Measurements from ENCODE around the gene BUB1B.
"Not testable (repeated sequence)": the region's sequence is repeated elsewhere in the genome, so short reads cannot be mapped to it uniquely, and the experiment has no call there.

BUB1B gene

DNA sequence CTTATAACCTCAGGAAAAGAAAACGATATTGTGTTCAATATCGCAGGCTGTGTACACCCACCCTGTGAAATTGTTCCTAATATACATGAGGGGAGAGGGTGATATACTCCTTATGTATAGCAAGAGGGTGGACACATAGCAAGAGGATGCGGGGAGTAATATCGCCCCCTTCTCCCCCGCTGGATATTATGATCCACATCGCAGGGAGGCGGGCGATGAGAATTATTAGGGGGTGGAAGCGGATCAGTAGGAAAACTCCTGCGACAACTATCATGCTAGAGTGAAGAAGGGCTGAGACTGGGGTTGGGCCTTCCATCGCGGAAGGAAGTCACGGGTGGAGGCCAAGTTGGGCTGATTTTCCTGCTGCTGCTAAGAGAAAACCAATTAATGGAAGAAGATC, 27.3 kb upstream of the BUB1B start:
- no peak overlapping the region for H3K4me3 ChIP-seq (ENCODE audit: low read length)
- TF ChIP-seq, protein P1, sequence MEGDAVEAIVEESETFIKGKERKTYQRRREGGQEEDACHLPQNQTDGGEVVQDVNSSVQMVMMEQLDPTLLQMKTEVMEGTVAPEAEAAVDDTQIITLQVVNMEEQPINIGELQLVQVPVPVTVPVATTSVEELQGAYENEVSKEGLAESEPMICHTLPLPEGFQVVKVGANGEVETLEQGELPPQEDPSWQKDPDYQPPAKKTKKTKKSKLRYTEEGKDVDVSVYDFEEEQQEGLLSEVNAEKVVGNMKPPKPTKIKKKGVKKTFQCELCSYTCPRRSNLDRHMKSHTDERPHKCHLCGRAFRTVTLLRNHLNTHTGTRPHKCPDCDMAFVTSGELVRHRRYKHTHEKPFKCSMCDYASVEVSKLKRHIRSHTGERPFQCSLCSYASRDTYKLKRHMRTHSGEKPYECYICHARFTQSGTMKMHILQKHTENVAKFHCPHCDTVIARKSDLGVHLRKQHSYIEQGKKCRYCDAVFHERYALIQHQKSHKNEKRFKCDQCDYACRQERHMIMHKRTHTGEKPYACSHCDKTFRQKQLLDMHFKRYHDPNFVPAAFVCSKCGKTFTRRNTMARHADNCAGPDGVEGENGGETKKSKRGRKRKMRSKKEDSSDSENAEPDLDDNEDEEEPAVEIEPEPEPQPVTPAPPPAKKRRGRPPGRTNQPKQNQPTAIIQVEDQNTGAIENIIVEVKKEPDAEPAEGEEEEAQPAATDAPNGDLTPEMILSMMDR (conservative IDR thresholded peaks at IDR 0.05; ENCODE audit: low read length): no peak
- DNase-seq (ENCODE audit: low read depth): no peak

DNA sequence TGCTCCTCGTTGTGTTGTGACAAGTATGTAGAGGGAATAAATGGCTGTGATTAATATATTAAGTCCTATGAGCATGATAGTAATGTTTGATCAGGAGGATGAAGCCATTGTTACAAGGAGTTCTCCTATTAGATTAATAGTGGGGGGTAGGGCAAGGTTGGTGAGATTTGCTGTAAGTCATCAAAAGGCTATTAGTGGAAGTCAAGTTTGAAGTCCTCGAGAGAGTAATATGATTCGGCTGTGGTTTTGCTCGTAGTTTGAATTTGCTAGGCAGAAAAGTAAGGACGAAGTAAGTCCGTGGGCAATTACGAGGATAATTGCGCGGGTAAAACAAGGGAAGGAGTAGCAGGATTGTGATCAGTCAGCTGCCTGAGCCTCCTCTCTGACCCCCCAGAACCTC, 26.0 kb upstream of the BUB1B start:
- TF ChIP-seq, protein P1 (conservative IDR thresholded peaks at IDR 0.05; ENCODE audit: low read length): no peak
- H3K4me3 ChIP-seq (ENCODE audit: low read length): no peak overlapping the region
- no peak for DNase-seq (ENCODE audit: low read depth)

DNA sequence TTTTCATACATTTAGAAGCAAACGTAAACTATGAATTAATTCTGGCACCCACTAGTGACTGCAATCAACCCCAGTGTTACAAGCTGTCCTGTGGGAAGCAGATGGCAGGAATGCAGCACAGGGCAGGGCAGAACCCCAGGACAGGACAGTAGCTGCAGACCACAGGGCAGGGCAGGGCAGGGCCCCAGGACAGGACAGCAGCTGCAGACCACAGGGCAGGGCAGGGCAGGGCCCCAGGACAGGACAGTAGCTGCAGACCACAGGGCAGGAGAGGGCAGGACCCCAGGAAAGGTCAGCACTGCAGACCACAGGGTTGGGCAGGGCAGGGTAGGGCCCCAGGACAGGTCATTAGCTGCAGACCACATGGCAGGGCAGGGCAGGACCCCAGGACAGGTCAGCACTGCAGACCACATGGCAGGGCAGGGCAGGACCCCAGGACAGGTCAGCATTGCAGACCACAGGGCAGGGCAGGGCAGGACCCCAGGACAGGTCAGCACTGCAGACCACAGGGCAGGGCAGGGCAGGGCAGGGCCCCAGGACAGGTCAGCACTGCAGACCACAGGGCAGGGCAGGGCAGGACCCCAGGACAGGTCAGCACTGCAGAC, 24.9 kb upstream of the BUB1B start:
- H3K4me3 ChIP-seq (ENCODE audit: low read length); DNase-seq (ENCODE audit: low read depth): not testable (repeated sequence)

DNA sequence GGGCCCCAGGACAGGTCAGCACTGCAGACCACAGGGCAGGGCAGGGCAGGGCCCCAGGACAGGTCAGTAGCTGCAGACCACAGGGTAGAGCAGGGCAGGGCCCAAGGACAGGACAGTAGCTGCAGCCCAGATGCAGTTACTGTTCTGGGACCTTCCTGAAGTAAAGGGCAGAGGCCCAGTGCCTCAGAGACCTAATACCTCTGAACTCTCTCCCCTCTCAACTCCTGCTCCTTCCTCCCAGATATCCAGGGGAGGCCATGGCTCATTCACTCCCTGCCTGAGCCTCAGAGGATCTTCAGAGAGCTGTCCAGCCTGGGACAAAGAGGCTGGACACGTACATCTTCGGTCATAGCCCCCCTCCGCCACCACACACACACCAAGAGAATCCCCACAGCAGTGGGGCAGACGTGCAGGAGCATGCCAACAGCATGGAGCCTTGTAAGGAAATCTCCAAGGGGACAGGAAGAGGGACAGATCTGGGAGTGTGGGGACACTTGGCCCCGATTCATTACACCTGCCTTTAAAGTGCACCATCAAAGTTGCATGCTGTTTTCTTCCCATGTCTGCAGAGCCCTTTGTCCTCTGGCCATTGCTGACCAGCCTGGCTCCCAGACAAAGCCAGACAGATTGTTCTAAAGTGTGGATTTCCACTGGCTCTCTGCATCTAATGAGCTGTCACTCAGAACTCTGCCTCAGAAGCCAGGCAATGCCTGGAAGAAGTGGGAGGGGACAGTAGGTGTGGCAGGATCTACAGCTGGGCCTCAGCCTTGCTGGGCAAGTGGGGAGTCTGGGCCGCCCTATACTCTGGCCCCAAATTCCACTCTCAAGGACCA, 24.2 kb upstream of the BUB1B start:
- DNase-seq (ENCODE audit: low read depth): no peak
- no peak overlapping the region for H3K4me3 ChIP-seq (ENCODE audit: low read length)
- TF ChIP-seq, protein P1 (conservative IDR thresholded peaks at IDR 0.05; ENCODE audit: low read length): no peak

DNA sequence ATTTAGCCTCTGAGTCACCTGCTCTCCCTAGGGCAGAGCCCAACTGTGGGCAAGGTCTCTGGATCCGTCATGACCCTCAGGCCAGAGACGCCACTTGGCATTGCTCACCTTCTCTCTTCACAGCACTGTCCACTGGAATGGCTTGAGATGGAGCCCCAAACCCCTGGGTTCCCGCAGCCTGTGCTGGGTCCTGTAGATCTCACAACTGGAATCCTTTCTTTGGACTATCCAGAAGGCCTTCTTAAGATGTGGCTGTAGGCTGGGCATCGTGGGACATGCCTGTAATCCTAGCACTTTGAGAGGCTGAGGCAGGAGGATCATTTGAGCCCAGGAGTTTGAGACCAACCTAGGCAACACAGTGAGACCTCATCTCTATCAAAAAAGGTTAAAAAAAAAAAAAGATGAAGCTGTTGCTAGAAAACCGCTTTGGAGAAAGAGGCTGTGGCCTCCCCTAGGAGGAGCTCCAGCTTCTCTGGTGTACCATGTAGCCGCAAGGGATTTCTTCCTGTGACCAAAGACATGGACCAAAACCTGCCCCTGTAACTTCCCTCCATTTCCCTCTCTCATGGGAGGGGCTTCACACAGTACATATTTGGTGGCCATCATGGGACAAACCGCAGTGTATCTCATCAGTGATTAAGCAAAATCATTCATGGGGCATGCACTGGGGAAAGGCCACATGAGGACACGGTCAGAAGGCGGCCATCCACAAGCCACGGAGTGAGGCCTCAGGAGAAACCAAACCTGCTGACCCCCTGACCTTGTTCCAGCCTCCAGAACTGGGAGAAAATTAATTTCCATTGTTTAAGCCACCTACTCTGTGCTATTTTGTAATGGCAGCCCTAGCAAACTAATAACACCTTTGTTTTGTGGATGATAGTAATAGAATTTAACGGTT, 23.3 kb upstream of the BUB1B start:
- TF ChIP-seq, protein P1 (conservative IDR thresholded peaks at IDR 0.05; ENCODE audit: low read length): no peak
- no peak overlapping the region for H3K4me3 ChIP-seq (ENCODE audit: low read length)
- DNase-seq (ENCODE audit: low read depth): no peak

DNA sequence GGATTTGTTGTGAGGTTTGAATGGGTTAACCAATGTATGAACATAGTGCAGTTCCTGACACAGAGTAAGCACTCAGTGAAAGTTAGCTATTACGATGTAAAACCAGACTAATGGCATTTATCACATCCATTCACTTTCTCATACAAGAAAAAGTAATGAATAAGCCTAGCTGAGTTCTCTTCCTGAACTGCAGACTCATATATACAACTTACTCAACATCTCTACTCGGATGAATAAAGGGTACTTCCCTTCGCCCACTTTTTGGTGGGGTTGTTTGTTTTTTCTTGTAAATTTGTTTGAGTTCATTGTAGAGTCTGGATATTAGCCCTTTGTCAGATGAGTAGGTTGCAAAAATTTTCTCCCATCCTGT, 22.7 kb upstream of the BUB1B start:
- not testable (repeated sequence) for H3K4me3 ChIP-seq (ENCODE audit: low read length); DNase-seq (ENCODE audit: low read depth)

DNA sequence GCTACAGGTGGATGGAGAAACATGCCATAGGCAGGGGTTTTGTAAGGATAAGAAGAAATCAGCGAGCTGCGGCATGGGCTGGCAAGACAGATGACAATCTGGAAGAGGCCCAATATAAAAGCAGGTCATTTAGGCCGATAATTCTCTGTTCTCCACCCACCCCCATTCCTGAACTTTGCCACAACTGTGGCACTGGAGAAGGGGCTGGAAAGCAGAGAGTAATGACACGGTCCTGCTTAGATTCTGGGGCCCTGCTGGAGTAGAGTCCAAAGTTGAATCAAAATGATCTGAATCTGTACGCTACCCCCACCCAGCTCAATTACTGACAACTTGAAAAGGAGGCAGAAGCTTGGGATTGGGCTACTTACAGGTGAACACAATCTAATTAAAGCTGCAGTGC, 18.4 kb upstream of the BUB1B start:
- DNase-seq (ENCODE audit: low read depth): no peak
- TF ChIP-seq, protein P1 (conservative IDR thresholded peaks at IDR 0.05; ENCODE audit: low read length): no peak
- no peak overlapping the region for H3K4me3 ChIP-seq (ENCODE audit: low read length)
